Measurements from ENCODE around the gene POPDC2.
"Not testable (repeated sequence)": the region's sequence is repeated elsewhere in the genome, so short reads cannot be mapped to it uniquely, and the experiment has no call there.

The POPDC2 gene, protein sequence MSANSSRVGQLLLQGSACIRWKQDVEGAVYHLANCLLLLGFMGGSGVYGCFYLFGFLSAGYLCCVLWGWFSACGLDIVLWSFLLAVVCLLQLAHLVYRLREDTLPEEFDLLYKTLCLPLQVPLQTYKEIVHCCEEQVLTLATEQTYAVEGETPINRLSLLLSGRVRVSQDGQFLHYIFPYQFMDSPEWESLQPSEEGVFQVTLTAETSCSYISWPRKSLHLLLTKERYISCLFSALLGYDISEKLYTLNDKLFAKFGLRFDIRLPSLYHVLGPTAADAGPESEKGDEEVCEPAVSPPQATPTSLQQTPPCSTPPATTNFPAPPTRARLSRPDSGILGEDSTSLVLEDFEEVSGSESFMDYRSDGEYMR

DNA sequence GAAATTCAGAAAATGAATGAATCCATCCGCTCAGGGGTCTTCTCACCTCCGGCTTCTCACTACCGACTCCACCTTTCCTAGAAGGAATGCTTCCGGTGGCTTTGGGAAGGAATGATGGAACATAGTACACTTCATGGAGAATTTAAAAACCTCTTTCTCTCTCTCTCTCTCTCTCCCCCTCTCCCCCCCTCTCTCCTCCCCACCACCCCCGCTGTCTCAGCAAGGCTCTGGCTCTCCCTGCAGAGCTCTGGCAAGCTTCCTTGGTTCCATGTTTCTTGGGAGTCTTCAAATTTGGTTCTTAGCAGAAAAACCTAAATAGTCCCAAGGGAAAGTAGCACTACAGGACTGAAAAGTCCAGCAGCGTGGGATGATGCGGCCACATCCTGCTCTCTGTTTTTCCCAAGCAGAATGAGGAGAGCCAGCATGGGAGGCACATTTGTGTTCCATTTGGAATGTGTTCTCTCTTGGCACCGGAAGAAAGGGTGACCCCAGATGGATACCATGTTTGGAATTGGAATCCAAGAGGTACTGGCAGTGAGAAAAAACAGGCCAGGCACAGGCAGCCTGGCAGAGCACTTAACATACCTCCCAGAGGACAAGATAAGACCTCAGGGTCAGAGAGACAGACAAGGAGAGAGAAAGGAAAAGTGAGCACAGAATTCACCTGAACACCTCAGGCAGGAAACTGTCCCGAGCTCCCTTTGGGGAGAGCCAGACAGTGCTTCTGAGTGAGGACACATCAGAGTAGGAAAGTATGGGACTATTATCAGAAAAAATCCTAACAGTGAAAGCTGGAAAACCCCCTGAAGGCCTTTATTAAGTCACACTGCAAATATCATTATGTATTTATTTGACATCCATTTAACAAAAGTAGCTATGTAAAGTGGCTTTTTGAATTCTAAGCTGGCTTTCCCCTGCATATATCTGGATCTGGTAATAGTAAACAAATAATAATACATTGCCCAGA lies at the start of gene POPDC2:
Gene POPDC2, minus strand, starts transcription at position 116 of the 967 bp plus-strand sequence. CDS start 166 bp downstream, outside the sequence.
- DNase-seq (ENCODE audit: low spot score) = no peak

DNA sequence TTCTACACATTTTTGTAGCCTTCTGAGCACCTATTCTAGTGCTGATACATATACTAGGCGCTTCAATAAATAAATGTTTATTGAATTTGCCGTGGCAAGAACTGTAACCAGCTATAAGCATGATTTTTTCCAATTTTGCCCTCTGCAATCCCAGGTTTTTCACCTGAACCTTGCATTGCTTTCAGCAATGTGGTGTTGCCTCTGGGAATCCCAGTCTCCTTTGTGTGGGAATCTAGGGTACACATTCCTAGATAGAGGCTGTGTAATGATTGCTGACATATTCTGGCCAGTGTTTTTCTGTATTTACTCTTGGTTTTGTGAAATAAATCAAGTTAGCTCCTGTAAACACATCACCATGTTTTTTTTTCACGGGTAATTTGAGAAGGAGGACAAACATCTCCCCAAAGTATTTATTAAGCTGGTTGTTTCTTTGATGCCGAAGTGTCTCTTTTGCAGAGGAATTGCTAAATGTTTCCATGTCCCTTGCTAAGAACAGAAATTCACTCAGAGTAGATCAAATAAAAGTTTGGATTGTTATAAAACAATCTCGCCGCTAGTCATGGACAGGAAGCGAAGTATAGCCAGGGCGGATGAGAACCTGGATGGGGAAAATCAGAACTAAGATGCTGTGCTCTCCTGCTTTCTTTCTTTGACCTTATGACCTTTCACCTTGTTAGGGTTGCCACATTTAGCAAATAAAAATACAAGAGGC lies 43.6 kb upstream of the POPDC2 start:
- no peak for DNase-seq (ENCODE audit: low spot score)

DNA sequence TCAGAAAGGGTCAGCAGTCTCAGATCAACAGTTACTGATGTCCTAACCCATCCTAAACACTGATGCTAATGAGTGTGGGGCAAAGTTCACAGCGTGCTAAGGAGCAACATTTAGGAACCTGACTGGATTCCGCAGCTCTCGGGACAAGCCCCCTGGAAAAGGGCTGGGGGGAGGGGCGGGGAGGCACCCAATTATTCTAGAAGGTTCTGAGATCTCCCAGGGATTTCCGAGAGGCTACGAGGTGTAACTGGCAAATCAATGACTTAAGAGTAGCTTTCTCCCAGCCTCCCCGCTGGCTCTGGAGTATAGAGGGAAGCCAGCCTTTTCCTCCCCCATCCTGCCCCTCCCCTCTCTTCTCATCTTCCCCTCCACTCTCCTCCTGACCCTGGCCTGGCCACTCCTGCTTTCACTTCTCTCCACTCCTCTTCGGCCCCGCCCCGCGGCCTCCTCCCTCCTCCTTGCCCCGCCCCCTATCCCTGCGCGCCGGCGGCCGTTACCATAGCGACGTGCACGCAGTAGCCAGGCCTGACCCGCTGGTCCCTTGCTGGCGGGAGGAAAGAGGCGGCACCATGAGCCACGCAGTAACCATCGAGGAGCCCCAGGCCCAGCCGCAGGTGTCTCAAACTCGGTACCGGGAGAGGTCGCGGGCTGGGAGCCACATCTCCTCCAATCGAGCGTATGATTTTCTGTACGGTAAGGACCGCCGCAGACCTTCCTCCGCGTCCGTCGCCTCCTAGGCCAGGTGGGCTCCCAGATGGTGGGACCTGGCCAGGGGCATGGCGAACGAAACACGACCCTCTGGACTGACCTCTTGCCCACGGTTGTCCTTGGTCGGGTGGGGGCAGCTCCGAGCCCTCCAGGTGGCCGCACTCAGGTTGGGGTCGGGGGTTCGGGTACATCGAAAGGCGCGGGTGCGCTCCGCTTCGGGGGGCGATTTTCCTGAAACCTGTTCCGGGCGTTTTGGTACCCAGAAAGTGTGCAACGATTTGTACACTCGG lies 42.4 kb upstream of the POPDC2 start, which contains the start of gene CFAP91:
Gene CFAP91, plus strand, starts transcription at position 493 of the 998 bp plus-strand sequence. Its CDS starts 77 bp downstream, at position 570.
- DNase-seq (ENCODE audit: low spot score) = peak; percentile 98

DNA sequence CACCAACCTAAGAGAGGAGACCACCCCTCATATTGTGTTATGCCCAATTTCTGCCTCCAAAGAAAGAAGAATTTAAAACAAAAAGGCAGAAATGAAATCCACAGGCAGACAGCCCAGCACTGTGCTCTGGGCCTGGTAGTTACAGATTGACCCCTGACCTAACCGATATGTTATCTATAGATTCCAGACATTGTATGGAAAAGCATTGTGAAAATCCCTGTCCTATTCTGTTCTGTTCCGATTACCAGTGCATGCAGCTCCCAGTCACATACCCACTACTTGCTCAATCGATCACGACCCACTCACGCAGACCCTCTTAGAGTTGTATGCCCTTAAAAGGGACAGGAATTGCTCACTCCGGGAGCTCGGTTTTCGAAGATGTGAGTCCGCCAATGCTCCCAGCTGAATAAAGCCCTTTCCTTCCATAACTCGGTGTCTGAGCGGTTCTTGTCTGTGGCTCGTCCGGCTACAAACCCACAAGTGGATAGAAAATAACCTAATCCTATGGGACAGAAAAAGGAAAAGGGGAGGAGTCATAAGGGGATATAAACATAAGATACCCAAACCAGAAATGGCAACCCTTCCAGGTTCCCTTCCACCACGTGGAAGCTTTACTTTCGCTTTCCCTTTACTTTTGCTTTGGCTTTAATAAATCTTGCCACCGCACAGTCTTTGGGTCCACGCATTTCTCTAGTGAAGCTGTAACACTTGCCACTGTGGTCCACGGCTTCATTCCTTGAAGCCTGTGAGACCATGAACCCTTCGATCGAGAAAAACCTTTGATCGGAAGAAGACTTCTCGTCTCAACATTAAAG lies 40.7 kb upstream of the POPDC2 start:
- no peak for DNase-seq (ENCODE audit: low spot score)

DNA sequence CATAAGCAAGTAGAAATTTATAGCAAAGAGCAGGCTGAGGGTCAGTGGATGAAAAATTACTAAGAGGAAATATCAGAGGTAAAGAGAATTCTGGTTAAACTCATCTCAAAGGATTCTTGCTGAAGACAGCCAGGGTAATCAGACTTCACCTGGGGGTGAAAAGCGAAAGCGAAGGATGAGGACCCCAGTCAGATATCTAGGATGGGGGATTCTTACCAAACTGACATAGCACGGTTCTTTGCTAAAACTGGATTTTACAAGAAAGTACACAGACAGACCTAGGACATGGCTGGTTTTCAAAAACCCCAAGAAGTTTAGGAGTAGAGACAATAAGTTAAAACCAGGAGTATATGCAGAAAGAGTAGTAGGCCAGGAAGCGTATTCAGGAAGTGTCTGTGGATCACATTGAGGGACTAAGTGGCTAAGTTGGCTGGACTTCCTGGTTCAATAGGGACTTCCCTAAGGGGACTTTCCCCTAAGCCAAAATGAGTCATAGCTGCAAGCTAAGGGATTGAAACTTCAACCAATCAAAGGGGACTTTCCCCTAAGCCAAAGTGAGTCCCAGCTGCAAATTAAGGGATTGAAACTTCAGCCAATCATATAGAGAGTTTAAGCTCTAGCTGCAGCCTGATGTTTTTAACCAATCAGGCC lies 40.0 kb upstream of the POPDC2 start:
- DNase-seq (ENCODE audit: low spot score) = peak; percentile 33

DNA sequence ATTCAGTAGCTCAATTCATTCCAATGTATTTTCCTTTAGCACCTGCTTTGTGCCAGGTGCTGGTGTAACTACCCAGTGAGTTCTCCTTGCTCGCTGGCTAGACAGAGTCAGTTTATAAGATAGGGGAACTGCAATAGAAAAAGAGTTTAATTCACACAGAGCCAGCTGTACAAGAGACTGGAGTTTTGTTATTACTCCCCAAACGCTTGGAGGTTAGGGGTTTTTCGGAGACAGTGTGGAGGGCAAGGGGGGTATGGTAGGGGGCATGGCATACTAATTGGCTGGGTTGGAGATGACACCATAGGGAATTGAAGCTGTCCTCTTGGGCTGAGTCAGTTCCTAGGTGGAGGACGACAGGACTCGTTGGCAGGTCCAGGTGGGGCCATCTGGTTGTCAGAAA lies 37.0 kb upstream of the POPDC2 start:
- no peak for DNase-seq (ENCODE audit: low spot score)

DNA sequence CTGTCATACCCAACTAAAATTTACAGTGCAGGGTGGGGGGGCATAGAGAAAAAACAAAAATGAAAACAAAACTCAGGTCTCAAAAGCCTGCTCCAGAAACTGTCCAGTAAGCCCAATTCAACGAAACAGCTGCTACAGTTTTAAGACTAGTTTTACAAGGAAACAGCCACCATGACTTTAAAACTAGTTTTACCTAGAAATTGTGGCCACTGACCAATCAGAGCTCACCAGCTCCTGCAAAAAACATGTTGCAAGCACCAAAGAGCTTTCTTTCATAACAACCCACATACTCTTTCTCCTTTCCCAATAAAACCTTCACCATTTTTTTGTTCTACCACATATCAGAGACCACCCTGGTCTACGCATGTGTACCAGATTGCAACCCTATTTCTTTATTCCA lies 35.1 kb upstream of the POPDC2 start:
- no peak for DNase-seq (ENCODE audit: low spot score)

DNA sequence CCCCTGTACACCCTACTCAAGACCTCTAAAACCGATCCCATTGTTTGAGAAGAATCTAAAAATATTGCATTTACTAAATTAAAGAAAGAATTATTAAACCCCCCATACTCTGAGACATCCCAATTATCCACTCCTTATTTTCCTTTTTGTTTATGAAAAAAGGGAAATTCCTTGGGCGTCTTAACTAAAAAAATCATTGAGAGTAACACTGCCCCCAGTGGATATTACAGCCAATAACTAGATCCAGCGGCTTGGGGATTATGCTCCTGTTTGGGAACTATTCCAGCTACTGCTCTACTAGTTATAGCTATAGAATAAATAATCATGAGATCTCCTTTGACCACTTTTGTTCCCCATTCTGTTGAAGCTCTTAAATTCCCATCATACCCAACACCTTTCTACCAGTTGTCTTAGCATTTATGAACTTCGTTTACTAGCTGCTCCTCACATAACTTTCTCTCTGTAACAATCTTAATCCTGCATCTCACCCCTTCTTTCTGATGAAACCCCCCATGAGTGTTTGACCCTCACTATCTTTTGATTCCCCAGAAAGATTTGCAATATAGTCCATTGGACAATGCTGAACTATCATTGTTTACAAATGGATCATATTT lies 29.8 kb upstream of the POPDC2 start:
- no peak for DNase-seq (ENCODE audit: low spot score)

DNA sequence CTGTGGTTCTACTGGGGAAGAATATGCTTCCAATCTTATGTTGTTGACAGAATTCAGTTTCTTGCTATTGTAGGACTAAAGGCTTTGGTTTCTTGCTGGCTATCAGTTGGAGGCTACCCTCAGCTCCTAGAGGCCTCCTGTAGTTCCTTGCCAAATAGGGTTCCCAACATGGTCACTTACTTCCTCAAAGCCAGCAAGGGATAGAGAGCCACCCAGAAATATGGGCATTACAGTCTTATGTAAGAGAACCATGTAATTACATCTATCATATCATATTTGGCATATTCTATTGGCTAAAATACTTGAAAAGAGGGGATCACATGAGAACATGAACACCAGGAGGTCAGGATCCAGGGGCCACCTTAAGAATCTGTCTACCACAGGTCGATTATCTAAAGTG lies 23.0 kb upstream of the POPDC2 start:
- DNase-seq (ENCODE audit: low spot score) = no peak

DNA sequence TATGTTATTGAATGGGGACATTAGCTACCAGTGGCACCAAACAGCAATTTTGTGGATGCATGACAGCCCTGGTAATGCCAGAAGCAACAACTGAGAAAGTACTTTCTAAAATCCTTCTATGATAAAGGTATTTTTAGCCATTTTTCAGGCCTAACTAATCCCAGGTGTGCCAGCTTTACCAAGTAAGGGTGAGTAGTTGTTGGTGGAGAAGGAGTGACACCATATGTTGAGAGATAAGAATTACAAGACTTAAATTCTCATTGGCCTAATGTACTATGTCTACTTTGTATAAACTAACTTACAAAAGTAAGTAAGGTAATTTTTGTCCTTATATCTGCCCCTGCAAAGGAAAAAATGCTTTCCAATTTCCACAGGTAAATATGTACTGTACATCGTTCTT lies 20.9 kb upstream of the POPDC2 start:
- DNase-seq (ENCODE audit: low spot score) = no peak

DNA sequence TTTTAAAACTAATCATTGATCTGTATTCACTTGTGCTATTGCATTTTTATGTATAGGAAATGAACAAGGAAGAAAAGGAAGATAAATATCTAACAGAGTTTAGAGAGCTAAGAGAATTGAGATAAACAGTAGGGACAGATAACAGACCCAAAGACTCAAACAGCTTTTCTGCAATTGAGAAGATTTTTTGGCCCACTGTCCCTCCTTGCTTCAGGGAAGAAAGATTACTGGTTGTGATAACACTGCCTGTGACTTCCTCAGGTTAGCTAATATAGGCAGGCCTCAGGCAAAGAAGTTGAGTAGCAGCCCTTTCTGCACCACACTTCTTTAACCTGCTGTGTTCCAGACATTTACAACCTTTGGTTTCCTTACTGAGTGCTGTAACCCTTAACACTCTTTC lies 19.5 kb upstream of the POPDC2 start:
- DNase-seq (ENCODE audit: low spot score) = no peak

DNA sequence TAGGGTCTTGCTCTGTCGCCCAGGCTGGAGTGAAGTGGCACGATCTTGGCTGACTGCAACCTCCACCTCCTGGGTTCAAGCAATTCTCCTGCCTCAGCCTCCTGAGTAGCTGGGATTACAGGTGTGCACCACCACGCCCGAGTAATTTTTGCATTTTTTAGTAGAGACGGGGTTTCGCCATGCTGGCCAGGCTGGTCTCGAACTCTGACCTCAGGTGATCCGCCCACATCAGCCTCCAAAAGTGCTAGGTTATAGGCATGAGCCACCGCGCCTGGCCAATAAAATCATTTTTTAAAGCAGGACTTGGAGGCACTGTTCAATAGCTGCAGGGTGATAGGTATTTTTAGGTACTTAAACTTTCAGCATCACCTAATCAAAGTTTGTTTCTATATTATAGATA lies 17.8 kb upstream of the POPDC2 start:
- not testable (repeated sequence) for DNase-seq (ENCODE audit: low spot score)

DNA sequence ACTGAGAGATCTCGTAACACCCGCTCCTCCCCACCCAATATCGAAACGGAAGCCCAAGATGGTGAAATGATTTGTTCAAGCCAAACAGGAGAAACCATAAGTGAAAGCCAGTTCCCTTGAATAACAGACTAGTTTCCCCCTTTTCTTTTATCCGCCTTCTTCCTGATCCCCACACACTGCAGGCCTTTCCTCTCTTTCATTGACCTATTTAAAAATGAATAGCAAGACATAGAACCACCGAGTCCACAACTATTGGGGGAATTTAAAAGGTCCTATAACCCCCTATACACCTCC lies 17.2 kb upstream of the POPDC2 start:
- no peak for DNase-seq (ENCODE audit: low spot score)

DNA sequence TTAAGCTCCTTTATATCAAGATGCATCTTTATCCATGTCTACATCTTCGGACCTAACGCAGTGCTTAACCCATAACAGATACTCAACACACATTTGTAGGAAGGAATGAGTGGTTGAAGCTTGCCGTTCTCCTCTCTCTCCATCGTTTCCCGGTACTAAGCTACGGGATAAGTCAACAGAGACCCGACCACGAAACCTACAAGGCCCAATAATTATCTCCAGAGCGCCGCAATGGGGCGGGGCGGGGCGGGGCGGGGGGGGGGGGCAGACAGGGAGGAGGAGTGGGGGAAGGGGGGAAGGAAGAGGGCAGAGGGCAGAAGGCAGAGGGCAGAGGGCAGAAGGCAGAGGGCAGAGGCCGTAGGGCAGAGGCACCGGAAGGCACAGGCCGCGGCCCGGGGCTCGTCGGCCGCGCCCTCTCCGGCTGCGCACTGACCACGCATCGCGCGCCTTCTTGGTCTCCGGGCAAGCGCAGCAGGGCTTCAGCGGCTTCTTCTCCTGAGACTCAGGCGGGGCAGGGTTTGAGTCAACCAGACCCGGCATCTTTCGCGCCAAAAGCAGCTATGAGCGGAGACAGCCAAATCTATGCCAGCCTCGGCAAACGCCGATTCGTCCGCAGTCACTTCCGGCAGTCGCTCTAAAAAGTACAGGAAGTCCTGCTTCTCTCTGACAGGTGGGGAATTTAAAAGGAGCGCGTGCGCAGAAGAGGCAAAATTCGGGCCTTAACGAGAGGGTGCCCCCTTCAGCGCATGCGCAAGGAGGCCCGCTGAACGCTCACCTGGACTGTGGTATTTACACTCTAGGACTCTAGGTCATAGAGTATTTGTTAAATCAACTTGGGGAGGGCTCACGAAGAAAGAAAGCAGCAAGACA lies 16.6 kb upstream of the POPDC2 start, which contains the start of gene COX17:
Gene COX17, minus strand, starts transcription at position 636 of the 870 bp plus-strand sequence. Its CDS starts 96 bp downstream, at position 540.
- peak; percentile 95 for DNase-seq (ENCODE audit: low spot score)

DNA sequence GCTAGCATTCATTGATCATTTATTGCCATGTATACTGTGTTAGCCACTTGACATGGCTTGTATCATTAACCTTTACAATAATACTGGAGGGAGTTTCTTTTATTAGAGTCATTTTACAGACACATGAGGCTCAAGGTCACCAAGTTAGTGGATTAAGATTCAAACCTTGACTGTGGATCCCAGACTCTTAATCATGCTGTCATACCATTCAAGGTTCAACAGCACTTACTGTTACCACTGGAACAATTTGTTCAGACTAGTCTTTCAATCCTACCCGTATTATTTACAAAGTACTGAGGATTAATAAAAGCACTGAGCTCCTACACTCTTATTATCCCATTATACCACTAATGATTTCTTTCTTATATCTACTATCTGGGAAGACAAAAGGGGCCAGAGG lies 15.6 kb upstream of the POPDC2 start:
- DNase-seq (ENCODE audit: low spot score) = no peak

DNA sequence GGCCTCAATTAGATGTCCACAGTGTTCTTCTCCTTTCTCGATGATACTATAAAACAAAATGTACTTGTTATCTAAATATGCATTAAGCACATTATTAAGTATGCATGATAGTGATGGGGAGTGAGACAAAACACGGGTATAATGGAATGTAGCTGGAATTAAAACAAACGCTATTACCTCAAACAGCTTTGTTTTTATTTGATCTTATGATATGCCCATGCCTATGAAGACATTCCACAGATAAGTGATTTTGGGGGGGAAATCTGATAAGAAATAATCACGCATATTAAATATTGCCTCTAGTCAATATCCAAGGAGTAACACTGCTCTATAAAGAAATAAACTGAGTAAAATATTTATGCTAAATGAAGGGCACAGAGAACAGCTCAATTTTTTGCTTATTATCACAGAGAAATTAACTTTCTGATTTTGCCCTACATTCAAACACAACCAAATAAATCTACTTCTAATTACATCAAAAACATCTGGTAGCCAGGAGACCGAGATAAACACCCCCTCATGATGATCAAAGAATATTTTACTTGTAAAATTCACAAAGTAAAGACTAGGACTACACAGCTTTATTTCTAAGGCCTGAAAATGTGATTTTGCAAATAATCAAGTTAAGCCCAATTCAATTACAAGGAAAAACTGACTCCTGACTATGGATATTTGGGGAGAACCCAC lies 14.9 kb upstream of the POPDC2 start:
- DNase-seq (ENCODE audit: low spot score) = no peak

DNA sequence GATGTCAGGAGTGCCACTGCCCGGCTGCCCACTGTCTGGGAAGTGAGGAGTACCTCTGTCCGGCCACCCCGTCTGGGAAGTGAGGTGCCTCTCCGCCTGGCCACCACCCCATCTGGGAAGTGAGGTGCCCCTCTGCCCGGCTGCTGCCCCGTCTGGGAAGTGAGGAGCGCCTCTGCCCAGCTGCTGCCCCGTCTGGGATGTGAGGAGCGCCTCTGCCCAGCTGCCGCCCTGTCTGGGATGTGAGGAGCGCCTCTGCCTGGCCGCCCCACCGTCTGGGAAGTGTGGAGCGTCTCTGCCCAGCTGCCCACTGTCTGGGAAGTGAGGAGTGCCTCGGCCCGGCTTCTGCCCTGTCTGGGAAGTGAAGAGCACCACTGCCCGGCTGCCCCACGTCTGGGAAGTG lies 13.5 kb upstream of the POPDC2 start:
- no peak for DNase-seq (ENCODE audit: low spot score)

DNA sequence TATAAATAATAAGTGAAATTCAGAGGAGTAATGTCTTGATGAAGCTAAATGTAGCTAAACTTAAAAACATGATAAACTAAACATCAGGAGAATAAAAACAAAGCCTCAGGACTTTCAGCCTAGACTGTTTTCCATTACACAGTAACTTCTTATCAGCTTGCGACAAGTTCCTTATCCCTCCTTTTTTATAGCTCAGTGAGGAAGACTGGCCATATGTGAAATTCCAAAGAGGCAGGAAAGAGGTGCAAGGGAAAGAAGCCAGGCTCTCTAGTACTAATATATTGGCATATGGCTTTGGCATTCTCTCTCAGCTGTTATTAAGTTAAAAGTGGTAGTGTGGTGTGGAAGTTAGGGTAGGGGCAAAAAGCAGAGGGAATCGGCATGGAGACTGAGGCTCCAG lies 12.4 kb upstream of the POPDC2 start:
- DNase-seq (ENCODE audit: low spot score) = no peak

Data from Ammon's horn (tissue), 1 donor.